SJCRH30 (cell line): ENCODE measurements around the gene YWHAH. TPM values are rescaled to one million over a fixed set of nuclear protein-coding genes. Genes with fewer than 3 reads are reported as not detected.

Experiments
- DNase-seq, 2 experiments: peaks; one replicate each; pipeline ENCODE4 v3.0.0-alpha.2; 2015 to 2020
- H3K27ac ChIP-seq: fragments of 250-450 bp; sonication (Bioruptor Pico); 2 replicates; pipeline ENCODE4 v1.5.1; 2020; ENCODE audit warnings: mild to moderate bottlenecking, moderate library complexity
- H3K27me3 ChIP-seq: fragments of 250-450 bp; sonication (Bioruptor Pico); 2 replicates; pipeline ENCODE4 v1.5.1; 2020; ENCODE audit warnings: mild to moderate bottlenecking, moderate library complexity
- H3K36me3 ChIP-seq: fragments of 250-450 bp; sonication (Bioruptor Pico); 2 replicates; pipeline ENCODE4 v1.5.1; 2020; ENCODE audit warnings: mild to moderate bottlenecking, moderate library complexity
- H3K4me1 ChIP-seq: fragments of 250-450 bp; sonication (Bioruptor Pico); 2 replicates; pipeline ENCODE4 v1.5.1; 2020; ENCODE audit warnings: mild to moderate bottlenecking, moderate library complexity
- H3K4me3 ChIP-seq: fragments of 250-450 bp; sonication (Bioruptor Pico); 2 replicates; pipeline ENCODE4 v1.5.1; 2020; ENCODE audit warnings: mild to moderate bottlenecking, moderate library complexity
- H3K9me3 ChIP-seq: fragments of 250-450 bp; sonication (Bioruptor Pico); replicated peaks from 2 replicates; pipeline ENCODE4 v1.5.1; 2020; ENCODE audit warnings: mild to moderate bottlenecking, moderate library complexity
- total RNA-seq: library from RNA; depleted of rRNA; stranded (reverse); fragments of >200 nt; shearing (Covaris generic); gene quantifications from 2 replicates; pipeline ENCODE4 v1.2.3, GENCODE V29; 2014; rRNA removed

YWHAH gene
- total RNA-seq, 1 experiment from 2014 or later, result 106 TPM

DNA sequence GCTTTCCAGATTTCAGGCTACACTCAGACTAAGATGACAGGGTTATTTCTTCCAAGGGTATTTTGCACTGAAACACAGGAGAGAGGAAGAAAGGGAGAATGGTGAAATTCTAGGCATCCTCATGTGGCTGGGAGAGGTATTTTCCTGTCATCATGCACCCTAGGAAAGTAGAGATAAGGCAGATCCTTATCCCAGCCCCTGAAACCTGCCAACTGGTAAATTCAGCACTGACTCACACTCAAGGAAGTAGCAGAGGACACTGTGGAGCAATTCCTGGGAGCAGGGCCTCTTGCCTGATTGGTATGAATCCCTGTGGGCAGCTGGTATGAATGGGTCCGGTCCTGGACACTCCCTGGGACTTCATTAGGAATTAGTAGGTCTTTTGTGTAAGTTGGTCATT lies 61.1 kb downstream of the YWHAH start:
- Histone ChIP-seq H3K9me3 (no peaks in the 10 kb centered on the region), H3K4me3 (no peak overlapping the region), H3K27ac (no peak overlapping the region), H3K4me1 (no peaks in the 10 kb centered on the region), H3K36me3 (no peaks in the 10 kb centered on the region), H3K27me3 (no peaks in the 10 kb centered on the region)
- no peak for DNase-seq

Other genes with a start within 250 kb of the YWHAH start
- gene PRR14L, start 194.4 kb upstream of the YWHAH start, total RNA-seq, result 22.0 and 23.7 TPM in 2 replicates
- gene DEPDC5, start 190.5 kb upstream of the YWHAH start, total RNA-seq, result 15.6 and 16.7 TPM in 2 replicates
- not detected in 2 replicates for gene SLC5A1, start 98.7 kb downstream of the YWHAH start, total RNA-seq
- not detected in 2 replicates for gene C22orf42, start 214.8 kb downstream of the YWHAH start, total RNA-seq